Ovary (tissue), 9 donors: Measurements from ENCODE around the gene TXNDC17. TPM values are rescaled to one million over a fixed set of nuclear protein-coding genes. Genes with fewer than 3 reads are reported as not detected.

ENCODE experiments used
- DNase-seq, 5 donors: peaks; one replicate each; pipeline ENCODE4 v3.0.0-alpha.2; 2019 to 2020
- H3K27ac ChIP-seq, 2 donors: fragments of 200-600 bp; one replicate each; pipeline versions ENCODE4 v1.5.1 to v1.8.0; 2019 to 2022
- H3K27me3 ChIP-seq: fragments of 200-600 bp; one replicate; pipeline ENCODE4 v1.8.0; 2022
- H3K36me3 ChIP-seq: fragments of 200-600 bp; sonication (generic); one replicate; pipeline ENCODE4 v1.5.1; 2019
- H3K4me1 ChIP-seq: one replicate; pipeline ENCODE4 v1.8.1; 2013; ENCODE audit warnings: mild to moderate bottlenecking, moderate library complexity; ENCODE audit not compliant: insufficient read depth
- H3K4me3 ChIP-seq: fragments of 200-600 bp; sonication (generic); one replicate; pipeline ENCODE4 v1.5.1; 2017
- H3K9me3 ChIP-seq, 2 donors: fragments of 200-600 bp in 1 of 2; sonication (generic) in 1 of 2; one replicate each; pipeline versions ENCODE4 v1.5.1 to v1.8.1; 2013 to 2019; ENCODE audit warnings: mild to moderate bottlenecking in 1 of 2, moderate library complexity in 1 of 2
- EP300 ChIP-seq: sonication (generic); formaldehyde crosslinking; IDR thresholded peaks from one replicate; pipeline ENCODE4 v1.6.1; 2017; ENCODE audit warnings: antibody characterized with exemption
- POLR2A ChIP-seq: fragments of 450-650 bp; IDR thresholded peaks from one replicate; pipeline ENCODE4 v1.6.1; 2017; ENCODE audit warnings: antibody characterized with exemption, mild to moderate bottlenecking, moderate library complexity
- WGBS, 3 donors: extraction: QIAGEN DNeasy Blood & Tissue Kit in 1 of 3; methylation state at CpG; one replicate each; pipeline versions ENCODE4 v1.1.5 to v1.1.7; 2013 to 2017; 5-methylcytosine and 5-hydroxymethylcytosine counted together
- intact Hi-C, 4 donors: fragments of 100-400 bp; cut with DNase I; formaldehyde crosslinking; loops; one replicate each; pipeline versions ENCODE4 v1.11.0 to v1.15.1; 2022 to 2023
- polyA plus RNA-seq, 2 donors: library from polyadenylated mRNA; stranded (reverse); fragments of 200-250 nt in 1 of 2; fragments of 350-450 nt in 1 of 2; fragmentation: Illumina TruSeq in 1 of 2; extraction: RNeasy Lipid Tissue Mini Kit (QIAGEN cat#74804) in 1 of 2; gene quantifications; one replicate each; pipeline ENCODE4 v1.2.3, GENCODE V29; 2013 to 2014
- total RNA-seq, 7 donors: library from RNA; depleted of rRNA in 2 of 7; stranded (reverse); fragments of >200 nt in 2 of 7; fragmentation: NEBNext Ultra II Directional in 3 of 7; extraction: Animal tissue kit (Norgen Biotek cat#: 25700) in 3 of 7; gene quantifications; one replicate each; pipeline versions ENCODE4 v1.1.0 to v1.2.4, GENCODE V29; 2016 to 2023
- TF ChIP-seq, protein P1 (sequence below), 3 donors: fragments of 450-650 bp in 2 of 3; fragments of 200-600 bp in 1 of 3; IDR thresholded peaks; one replicate each; pipeline versions ENCODE4 v1.5.1 to v1.8.0; 2016 to 2022; ENCODE audit warnings: antibody characterized with exemption in 3 of 3, mild to moderate bottlenecking in 1 of 3
- donor health status: DM: no; HTN: no; CAD: no; lungs with moderate emphysema.
- donor health status: DM: no; HTN: no; CAD: no.
- donor health status: Bipolar disorder and iron deficiency.
- donor health status: DM: yes; HTN: yes; CAD: no.
- donor health status: DM: no; HTN: no; CAD: no.
- donor health status: DM: yes; HTN: yes; CAD: no.

The TXNDC17 gene
- total and polyA plus RNA-seq, 9 donors: 19.0 to 104 (median 41.3) TPM

DNA sequence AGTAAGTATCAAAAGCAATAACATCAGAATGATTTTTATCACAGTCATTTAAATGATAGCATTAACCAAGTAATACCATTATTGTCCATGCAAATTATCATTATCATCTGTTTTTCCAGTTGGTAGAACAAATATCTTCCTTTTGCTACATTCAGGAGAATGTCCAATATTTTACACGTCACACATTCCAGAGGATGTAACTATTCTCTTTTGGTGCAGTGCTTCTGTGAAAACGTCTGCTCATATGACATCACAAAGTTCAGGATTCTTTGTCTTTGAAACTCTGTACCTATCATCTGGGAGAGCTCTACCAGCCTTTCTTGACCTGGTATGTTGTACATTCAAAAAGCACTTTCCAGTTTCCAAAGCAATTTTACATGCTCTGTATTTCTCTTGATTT lies 44.3 kb upstream of the TXNDC17 start:
- no peak for TF ChIP-seq POLR2A
- TF ChIP-seq, protein P1, sequence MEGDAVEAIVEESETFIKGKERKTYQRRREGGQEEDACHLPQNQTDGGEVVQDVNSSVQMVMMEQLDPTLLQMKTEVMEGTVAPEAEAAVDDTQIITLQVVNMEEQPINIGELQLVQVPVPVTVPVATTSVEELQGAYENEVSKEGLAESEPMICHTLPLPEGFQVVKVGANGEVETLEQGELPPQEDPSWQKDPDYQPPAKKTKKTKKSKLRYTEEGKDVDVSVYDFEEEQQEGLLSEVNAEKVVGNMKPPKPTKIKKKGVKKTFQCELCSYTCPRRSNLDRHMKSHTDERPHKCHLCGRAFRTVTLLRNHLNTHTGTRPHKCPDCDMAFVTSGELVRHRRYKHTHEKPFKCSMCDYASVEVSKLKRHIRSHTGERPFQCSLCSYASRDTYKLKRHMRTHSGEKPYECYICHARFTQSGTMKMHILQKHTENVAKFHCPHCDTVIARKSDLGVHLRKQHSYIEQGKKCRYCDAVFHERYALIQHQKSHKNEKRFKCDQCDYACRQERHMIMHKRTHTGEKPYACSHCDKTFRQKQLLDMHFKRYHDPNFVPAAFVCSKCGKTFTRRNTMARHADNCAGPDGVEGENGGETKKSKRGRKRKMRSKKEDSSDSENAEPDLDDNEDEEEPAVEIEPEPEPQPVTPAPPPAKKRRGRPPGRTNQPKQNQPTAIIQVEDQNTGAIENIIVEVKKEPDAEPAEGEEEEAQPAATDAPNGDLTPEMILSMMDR (IDR thresholded peaks at IDR 0.05): no peak
- TF ChIP-seq EP300: no peak
- Histone ChIP-seq H3K27me3 (no peaks in the 10 kb centered on the region), H3K4me1 (no peaks in the 10 kb centered on the region), H3K36me3 (no peaks in the 10 kb centered on the region), H3K27ac (no peak overlapping the region), H3K4me3 (no peak overlapping the region), H3K9me3 (no peaks in the 10 kb centered on the region)
- WGBS, 3 donors: 66 to 70% (median 67%) methylated on average over 2 of the region's 2 CpGs
- intact Hi-C loops: no loop called here
- DNase-seq: no peak

DNA sequence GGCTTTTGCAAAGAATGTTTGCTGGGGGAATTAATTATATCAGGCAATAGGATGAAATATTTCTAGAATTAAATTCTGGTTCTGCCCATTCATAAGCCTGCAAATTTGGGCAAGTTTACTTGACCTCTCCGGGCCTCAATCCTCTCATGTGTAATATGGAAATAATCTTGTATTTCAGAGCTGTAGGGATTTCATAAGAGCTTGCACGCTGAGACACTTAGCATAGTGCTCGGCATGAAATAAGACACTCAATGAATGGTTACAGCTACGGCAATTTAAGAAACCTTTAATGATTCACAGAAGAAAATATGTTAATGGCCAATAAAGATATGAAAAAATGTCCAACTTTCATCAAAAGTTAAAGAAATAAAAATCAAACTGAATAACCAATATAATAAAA lies 43.9 kb upstream of the TXNDC17 start:
- 92 to 95% (median 95%) methylated on average over 4 of the region's 4 CpGs for WGBS, 3 donors
- TF ChIP-seq, protein P1 (IDR thresholded peaks at IDR 0.05): no peak
- no peak for TF ChIP-seq POLR2A
- Histone ChIP-seq H3K4me3 (no peak overlapping the region), H3K4me1 (no peaks in the 10 kb centered on the region), H3K27me3 (no peaks in the 10 kb centered on the region), H3K27ac (no peak overlapping the region), H3K36me3 (no peaks in the 10 kb centered on the region), H3K9me3 (no peaks in the 10 kb centered on the region)
- intact Hi-C loops: no loop called here
- DNase-seq: no peak

DNA sequence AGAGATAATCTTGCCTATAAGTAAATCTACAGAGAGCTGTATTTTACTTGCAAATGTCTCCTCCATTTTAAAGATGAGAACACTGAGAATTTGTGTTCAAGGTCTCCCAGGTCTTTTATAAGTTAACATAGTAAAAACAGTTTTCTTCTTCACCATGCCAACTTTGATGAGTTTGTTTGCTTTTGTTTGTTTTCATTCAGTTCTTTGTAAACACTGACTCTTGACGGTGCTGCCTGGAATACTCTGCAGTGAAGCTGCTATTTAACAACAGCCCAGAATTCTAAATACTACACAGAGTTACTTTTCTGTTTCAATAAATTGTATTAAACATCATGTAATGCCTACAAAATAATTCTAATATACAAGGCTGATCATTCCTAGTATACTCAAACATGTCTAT lies 43.1 kb upstream of the TXNDC17 start:
- intact Hi-C loops: no loop called here
- Histone ChIP-seq H3K27ac (no peak overlapping the region), H3K36me3 (no peaks in the 10 kb centered on the region), H3K9me3 (no peaks in the 10 kb centered on the region), H3K4me3 (no peak overlapping the region), H3K4me1 (no peaks in the 10 kb centered on the region), H3K27me3 (no peaks in the 10 kb centered on the region)
- DNase-seq: no peak
- WGBS, 3 donors: 29 to 70% (median 49%) methylated on average over 1 of the region's 1 CpG
- TF ChIP-seq, protein P1 (IDR thresholded peaks at IDR 0.05): no peak
- TF ChIP-seq POLR2A: no peak

DNA sequence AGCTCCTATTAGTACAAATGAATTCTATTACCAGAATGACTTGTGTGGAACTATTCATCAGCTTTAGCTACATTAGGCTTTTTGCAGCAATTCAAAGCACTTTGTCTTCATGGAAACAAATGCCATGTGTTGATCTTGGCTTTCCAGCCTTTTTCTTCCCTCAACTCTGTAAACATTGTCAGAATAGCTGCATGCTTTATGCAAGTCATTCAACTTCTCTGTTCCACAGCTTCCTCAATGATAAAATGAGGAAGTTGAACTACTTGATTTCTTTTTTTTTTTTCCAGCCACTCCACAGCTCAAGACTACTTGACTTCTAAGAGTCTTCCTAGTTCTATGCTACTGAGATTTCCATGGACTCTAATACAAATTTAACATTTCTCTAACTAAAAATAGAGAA lies 41.5 kb upstream of the TXNDC17 start:
- Histone ChIP-seq H3K36me3 (no peaks in the 10 kb centered on the region), H3K27ac (no peak overlapping the region), H3K27me3 (no peaks in the 10 kb centered on the region), H3K9me3 (no peaks in the 10 kb centered on the region), H3K4me1 (peaks cover 3% of the 10 kb centered on the region), H3K4me3 (no peak overlapping the region)
- no peak for DNase-seq
- TF ChIP-seq EP300 (no peak), POLR2A (no peak)
- TF ChIP-seq, protein P1 (IDR thresholded peaks at IDR 0.05): no peak
- intact Hi-C loops: no loop called here

DNA sequence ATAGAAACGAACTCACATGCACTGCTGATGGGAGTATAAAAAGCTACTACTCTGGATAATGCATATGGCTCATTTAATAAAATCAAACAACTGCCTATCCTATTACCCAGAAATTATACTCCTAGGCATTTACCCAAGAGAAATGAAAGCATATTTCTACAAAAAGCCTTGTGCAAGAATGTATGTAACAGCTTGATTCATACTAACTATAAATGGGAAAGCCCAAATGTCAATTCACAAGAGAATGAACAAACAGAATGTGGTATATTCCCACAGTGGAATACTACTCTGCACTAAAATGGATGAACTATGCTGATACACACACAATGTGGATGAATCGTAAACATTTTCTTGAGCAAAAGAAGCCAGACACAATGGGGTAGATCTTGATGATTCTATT lies 38.7 kb upstream of the TXNDC17 start:
- WGBS, 3 donors: 92 to 96% (median 93%) methylated on average over 2 of the region's 2 CpGs
- no peak overlapping the region for H3K4me3 ChIP-seq
- H3K4me1 ChIP-seq: peaks cover 3% of the 10 kb centered on the region
- no peak for DNase-seq
- no peaks in the 10 kb centered on the region for H3K27me3 ChIP-seq
- H3K27ac ChIP-seq: no peak overlapping the region
- intact Hi-C loops: no loop called here
- no peaks in the 10 kb centered on the region for H3K9me3 ChIP-seq
- TF ChIP-seq EP300: no peak
- TF ChIP-seq, protein P1 (IDR thresholded peaks at IDR 0.05): no peak
- TF ChIP-seq POLR2A: no peak
- H3K36me3 ChIP-seq: no peaks in the 10 kb centered on the region
